ENCODE measurements around the gene PNMT. TPM values are rescaled to one million over a fixed set of nuclear protein-coding genes. Genes with fewer than 3 reads are reported as not detected.

Gene PNMT
- total RNA-seq, 6 experiments from 2014 or later = 0.37 TPM; not detected in 4

GRCh38 chr17:39669897-39670735 lies 1.9 kb downstream of the PNMT start:
- Histone ChIP-seq H3K9me3 (no peaks in the 10 kb centered on the region), H3K36me3 (no peaks in the 10 kb centered on the region), H3K4me1 (peaks cover 0 to 26% (median 10%) of the 10 kb centered on the region in 4 donors), H3K4me3 (no peak overlapping the region), H3K27me3 (peaks cover 0 to 4% of the 10 kb centered on the region in 2 donors), H3K27ac (no peak overlapping the region)
- no peak for TF ChIP-seq CTCF (IDR thresholded peaks at IDR 0.05)
- no peak for TF ChIP-seq POLR2A (IDR thresholded peaks at IDR 0.05)
- WGBS (ENCODE audit: insufficient coverage, low coverage, low lambda C conversion rate, missing lambda C conversion rate) = 93% methylated on average over 4 of the region's 23 CpGs
- ATAC-seq (no peak), DNase-seq (no peak)
- intact Hi-C loops (cut with DNase I) = loop anchor here (5.0 to 10.0 kb wide), 2 partner anchors 45 to 57 kb away; partner anchors contain the start of gene PPP1R1B (in 1 of the 2)

- ATAC-seq = no peak
Measured at GRCh38 chr17:39670746-39671145, 2.5 kb downstream of the PNMT start.

DNA sequence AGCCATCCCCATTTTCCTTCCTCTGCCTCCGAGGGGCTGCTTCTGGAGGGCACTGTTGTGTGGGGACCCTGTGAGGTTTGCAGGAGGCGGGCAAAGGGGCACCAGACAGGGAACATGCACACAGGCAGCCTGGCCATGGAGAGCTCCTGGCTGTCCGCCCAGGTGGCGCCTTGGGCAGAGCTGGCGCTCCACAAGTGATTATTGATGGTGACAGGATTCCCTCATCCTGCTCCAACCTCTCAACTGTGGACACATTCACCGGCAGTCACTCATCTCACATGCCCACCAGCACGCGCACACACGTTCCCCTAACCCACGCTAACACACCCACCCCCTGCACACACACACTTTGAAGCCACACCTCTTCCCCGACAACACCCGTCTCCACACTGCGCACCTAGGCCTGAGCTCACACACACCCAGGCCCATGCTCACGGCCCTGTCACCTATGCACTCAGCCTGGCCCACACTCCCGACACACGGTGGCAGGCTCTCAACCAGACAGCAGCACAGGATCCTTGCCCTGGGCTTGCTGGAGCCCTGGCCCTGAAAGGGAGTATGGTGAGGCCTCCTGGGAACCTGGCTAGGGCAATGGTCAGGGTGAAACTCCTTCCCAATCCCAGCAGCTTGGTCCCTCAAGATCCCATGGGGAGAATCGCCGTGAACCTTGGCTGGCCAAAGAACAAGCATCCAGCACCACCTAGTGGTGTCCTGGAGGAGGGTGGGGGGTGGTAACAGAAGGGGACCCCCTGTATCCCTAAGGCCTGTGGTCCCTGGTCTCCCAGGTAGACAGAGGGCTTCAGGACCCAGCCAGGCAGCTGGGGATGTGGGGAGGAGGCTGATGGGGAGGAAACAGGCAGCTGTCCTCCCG lies 3.6 kb downstream of the PNMT start:
- intact Hi-C loops (cut with DNase I) = loop anchor here (5.0 to 10.0 kb wide), 2 partner anchors 47 to 55 kb away; partner anchors contain the start of gene PPP1R1B (in 1 of the 2)
- H3K27ac ChIP-seq = no peak overlapping the region
- 6% methylated on average over 5 of the region's 19 CpGs for WGBS (ENCODE audit: insufficient coverage, low coverage, low lambda C conversion rate, missing lambda C conversion rate)
- peaks cover 0 to 18% (median 3%) of the 10 kb centered on the region in 4 donors for H3K4me1 ChIP-seq
- DNase-seq = peak in 2 of 3 donors; percentile 42 to 55
- H3K9me3 ChIP-seq = no peaks in the 10 kb centered on the region
- peak; percentile 51 to 64 (median 56) for ATAC-seq
- no peak overlapping the region for H3K4me3 ChIP-seq
- H3K36me3 ChIP-seq = no peaks in the 10 kb centered on the region
- TF ChIP-seq CTCF (IDR thresholded peaks at IDR 0.05) (peak; percentile 52 to 63 (median 58)), POLR2A (IDR thresholded peaks at IDR 0.05) (no peak)
- peaks cover 0 to 4% of the 10 kb centered on the region in 2 donors for H3K27me3 ChIP-seq

More at GRCh38 chr17:39670746-39671145, 2.5 kb downstream of the PNMT start:
- H3K4me3 ChIP-seq = no peak overlapping the region
- peaks cover 0 to 4% of the 10 kb centered on the region in 2 donors for H3K27me3 ChIP-seq
- H3K36me3 ChIP-seq = no peaks in the 10 kb centered on the region
- TF ChIP-seq POLR2A (IDR thresholded peaks at IDR 0.05) (no peak), CTCF (IDR thresholded peaks at IDR 0.05) (no peak)
- intact Hi-C loops (cut with DNase I) = loop anchor here (5.0 to 10.0 kb wide), 2 partner anchors 46 to 57 kb away; partner anchors contain the start of gene PPP1R1B (in 1 of the 2)
- 73% methylated on average over 2 of the region's 4 CpGs for WGBS (ENCODE audit: insufficient coverage, low coverage, low lambda C conversion rate, missing lambda C conversion rate)
- H3K27ac ChIP-seq = no peak overlapping the region
- DNase-seq = no peak
- H3K4me1 ChIP-seq = peaks cover 0 to 26% (median 8%) of the 10 kb centered on the region in 4 donors
- no peaks in the 10 kb centered on the region for H3K9me3 ChIP-seq

- DNase-seq = peak in 2 of 3 donors; percentile 8 to 46
- Histone ChIP-seq H3K4me1 (peaks cover 0 to 9% (median 0%) of the 10 kb centered on the region in 4 donors), H3K9me3 (no peaks in the 10 kb centered on the region), H3K36me3 (no peaks in the 10 kb centered on the region), H3K27me3 (peaks cover 0 to 4% of the 10 kb centered on the region in 2 donors), H3K4me3 (no peak overlapping the region), H3K27ac (no peak overlapping the region)
- WGBS (ENCODE audit: insufficient coverage, low coverage, low lambda C conversion rate, missing lambda C conversion rate) = 79% methylated on average over 5 of the region's 15 CpGs
- ATAC-seq = no peak
- TF ChIP-seq CTCF (IDR thresholded peaks at IDR 0.05) = no peak
- intact Hi-C loops (cut with DNase I) = loop anchor here (5.0 to 10.0 kb wide), 2 partner anchors 48 to 55 kb away; partner anchors contain the start of gene PPP1R1B (in 1 of the 2)
Measured at GRCh38 chr17:39672522-39673334, 4.5 kb downstream of the PNMT start.

Data from right lobe of liver (tissue), 6 donors.